Right cardiac atrium (tissue), 5 donors: ENCODE measurements around the gene TASOR2. TPM values are rescaled to one million over a fixed set of nuclear protein-coding genes. Genes with fewer than 3 reads are reported as not detected.
A peak's percentile ranks its signal among the peaks of the same experiment; 100 is the strongest.

Experiments used
- ATAC-seq, 2 donors: fragments of 200-7000 bp; cut with Tn5 transposase; one replicate each; pipeline versions ENCODE4 v1.8.0 to v1.9.1; 2020; ENCODE audit warnings: moderate library complexity in 2 of 2, mild to moderate bottlenecking in 1 of 2
- DNase-seq, 3 donors: peaks; one replicate each; pipeline ENCODE4 v3.0.0-alpha.2; 2020
- H3K27ac ChIP-seq: one replicate; pipeline ENCODE4 v1.5.1; 2013; ENCODE audit warnings: mild to moderate bottlenecking, low read length, control low read depth, moderate library complexity
- H3K27me3 ChIP-seq: one replicate; pipeline ENCODE4 v1.6.1; 2013; ENCODE audit not compliant: control insufficient read depth, insufficient read depth
- H3K4me1 ChIP-seq: one replicate; pipeline ENCODE4 v1.6.1; 2013; ENCODE audit warnings: low read length; ENCODE audit not compliant: control insufficient read depth, insufficient read depth
- H3K4me3 ChIP-seq: one replicate; pipeline ENCODE4 v1.5.1; 2013; ENCODE audit warnings: low read length, control low read depth
- H3K9me3 ChIP-seq: one replicate; pipeline ENCODE4 v1.6.1; 2013; ENCODE audit warnings: low read length; ENCODE audit not compliant: control insufficient read depth
- WGBS: extraction: QIAGEN DNeasy Blood & Tissue Kit; methylation state at CpG from one replicate; pipeline ENCODE4 v1.1.7; 2013; 5-methylcytosine and 5-hydroxymethylcytosine counted together
- intact Hi-C, 4 donors: fragments of 100-400 bp; cut with DNase I; formaldehyde crosslinking; loops; one replicate each; pipeline versions ENCODE4 v1.11.0 to v1.14.0; 2022 to 2023
- long read RNA-seq, 4 donors: library from polyadenylated mRNA; unstranded; transcript quantifications; one replicate each; pipeline ENCODE4 v2.0.0, GENCODE V29; 2020 to 2021
- polyA plus RNA-seq: library from polyadenylated mRNA; stranded (reverse); fragments of 200-250 nt; gene quantifications from one replicate; pipeline ENCODE4 v1.2.3, GENCODE V29; 2013
- total RNA-seq, 4 donors: library from RNA; stranded (reverse); fragmentation: NEBNext Ultra II Directional; extraction: Animal tissue kit (Norgen Biotek cat#: 25700); gene quantifications; one replicate each; pipeline ENCODE4 v1.2.1, GENCODE V29; 2021
- donor health status: healthy with polysubstance abuse.
- donor health status: DM: no; HTN: yes; CAD: no.
- donor health status: DM: no; HTN: no; CAD: no.
- donor health status: DM: no; HTN: yes; CAD: no; lungs with severe emphysema.
- donor health status: DM: yes; HTN: yes; CAD: no.

Gene TASOR2, protein sequence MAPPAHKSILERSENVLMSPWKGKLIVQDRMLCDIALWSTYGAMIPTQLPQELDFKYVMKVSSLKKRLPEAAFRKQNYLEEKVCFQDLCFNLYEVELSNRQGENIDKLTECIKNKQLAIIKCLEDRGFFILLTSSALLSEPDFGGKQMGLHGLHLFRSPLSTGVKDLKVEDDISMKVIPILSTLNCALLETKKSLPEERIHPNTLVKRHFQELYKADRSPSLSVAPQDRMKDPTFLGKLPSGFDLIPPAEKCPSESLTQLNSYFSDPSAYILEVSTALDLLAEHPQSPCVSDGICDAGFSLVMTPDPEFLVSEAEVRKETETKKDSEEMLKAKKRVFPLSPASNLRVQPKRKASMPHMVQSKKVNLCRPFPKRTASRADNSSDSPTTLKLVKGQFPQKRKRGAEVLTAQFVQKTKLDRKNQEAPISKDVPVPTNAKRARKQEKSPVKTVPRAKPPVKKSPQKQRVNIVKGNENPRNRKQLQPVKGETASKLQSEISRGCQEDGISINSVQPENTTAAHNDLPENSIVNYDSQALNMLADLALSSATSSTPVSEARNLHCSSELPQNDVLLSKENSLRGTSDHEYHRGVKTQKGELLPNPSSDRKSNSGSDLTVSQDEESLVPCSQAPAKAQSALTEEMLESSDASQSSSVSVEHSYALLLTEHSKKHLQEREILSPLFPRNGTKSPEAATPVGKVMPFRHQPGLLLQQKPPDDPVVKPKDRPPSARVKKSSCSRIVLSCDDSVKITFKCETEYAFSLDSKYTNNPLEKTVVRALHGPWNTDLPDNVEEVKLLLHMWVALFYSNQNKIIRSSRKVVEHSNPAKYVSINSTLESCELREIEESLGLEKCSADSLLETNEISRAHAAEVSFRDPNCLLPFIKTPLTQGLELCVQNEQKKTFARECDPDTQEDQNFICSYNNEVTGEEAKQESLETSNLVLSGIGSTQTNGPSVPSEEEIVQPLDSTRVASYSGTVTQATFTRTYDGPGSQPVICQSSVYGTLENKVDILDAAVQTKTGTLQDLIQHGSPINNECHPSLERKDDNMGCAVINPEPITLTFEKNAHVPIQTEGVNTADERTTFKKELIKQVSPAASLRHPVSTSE (N-terminal part only)
- total RNA-seq (10 to 100 TPM; 41.1 to 51.7 (median 49.3) TPM), polyA plus RNA-seq (9.7 TPM)
- long read RNA-seq, donor 1, partial matches to known transcripts, result 13 of 27 reads
- long read RNA-seq, donor 1, other reads (novel, unspliced or antisense), result 14 of 27 reads
- long read RNA-seq, donor 2, partial matches to known transcripts, result 1 of 2 reads
- long read RNA-seq, donor 2, other reads (novel, unspliced or antisense), result 1 of 2 reads
- long read RNA-seq, donor 3, partial matches to known transcripts, result 18 of 22 reads
- long read RNA-seq, donor 3, other reads (novel, unspliced or antisense), result 4 of 22 reads
- long read RNA-seq, donor 4, partial matches to known transcripts, result 2 of 3 reads
- long read RNA-seq, donor 4, other reads (novel, unspliced or antisense), result 1 of 3 reads

DNA sequence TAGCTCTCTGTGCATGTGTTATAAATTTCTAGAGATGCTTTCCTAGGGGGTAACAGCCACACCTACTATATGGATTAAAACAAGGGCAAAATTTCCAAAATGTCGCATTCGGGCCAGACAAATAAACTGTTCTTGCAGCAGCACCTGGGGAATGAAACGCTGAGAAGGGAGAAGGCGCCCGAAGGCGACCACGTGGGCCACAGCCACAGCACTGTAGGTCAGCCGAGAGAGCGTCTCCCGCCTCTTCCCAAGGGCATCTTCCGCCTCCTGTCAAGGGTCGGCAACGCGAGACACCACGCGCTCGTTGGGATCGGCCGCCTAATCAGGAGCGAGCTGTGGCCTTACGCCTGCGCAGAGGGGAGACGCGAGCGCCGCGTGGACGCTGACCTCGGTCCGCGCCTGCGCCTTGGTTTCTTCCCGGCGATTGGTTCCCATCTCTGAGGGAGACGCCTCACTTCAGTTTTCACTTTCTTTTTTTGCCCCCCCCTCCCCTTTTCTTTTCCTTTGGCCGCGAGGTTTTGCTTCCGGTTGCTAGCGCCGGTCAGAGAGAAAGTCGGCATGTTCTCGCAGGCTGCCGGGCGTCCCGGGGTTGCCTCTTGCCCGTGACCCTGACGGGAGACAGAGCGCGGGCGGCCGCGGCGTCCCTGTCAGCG lies at the start of gene TASOR2:
TSS of gene TASOR2 (plus strand) at position 521 of the 653 bp plus-strand sequence. CDS start 35,805 bp downstream, outside the sequence.
- peak within 1 kb of the TSS; percentile 79 for H3K27ac ChIP-seq
- 1% methylated on average over 54 of the region's 54 CpGs for WGBS
- ATAC-seq (peak; percentile 98), DNase-seq (peak; percentile 99 to 100 (median 99))
- H3K27me3 ChIP-seq, result no peaks in the 10 kb centered on the region
- intact Hi-C loops, result loop anchor here in 2 of 4 donors (10.0 kb wide), 1 partner anchor 190 kb away; no protein-coding TSS in a partner anchor
- H3K9me3 ChIP-seq, result no peaks in the 10 kb centered on the region
- H3K4me3 ChIP-seq, result peak within 1 kb of the TSS; percentile 80
- H3K4me1 ChIP-seq, result no peaks in the 10 kb centered on the region

DNA sequence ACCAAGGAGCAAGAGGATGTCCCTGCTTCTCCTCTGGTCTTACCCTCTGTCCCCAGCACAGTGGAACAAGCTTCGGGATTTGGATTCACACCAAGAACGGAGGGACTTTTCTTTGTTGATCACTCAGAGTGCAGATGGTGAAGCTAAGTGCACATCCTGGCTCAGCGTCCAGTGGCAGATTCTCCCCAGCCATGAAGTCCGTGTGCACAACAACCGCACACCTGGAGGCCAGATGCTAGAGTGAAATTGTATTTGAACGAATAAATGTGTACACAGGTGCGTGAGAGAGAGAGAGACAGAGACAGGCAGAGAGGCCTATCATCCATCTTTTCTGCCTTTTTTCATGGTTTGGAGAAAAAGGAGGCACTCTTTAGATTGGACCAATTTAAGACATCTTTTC lies 49.7 kb upstream of the TASOR2 start:
- peak in 1 of 3 donors; percentile 6 for DNase-seq
- WGBS, result 83% methylated on average over 7 of the region's 7 CpGs
- H3K27me3 ChIP-seq, result no peaks in the 10 kb centered on the region
- H3K9me3 ChIP-seq, result no peaks in the 10 kb centered on the region
- intact Hi-C loops, result no loop called here
- no peak overlapping the region for H3K27ac ChIP-seq
- H3K4me3 ChIP-seq, result no peak overlapping the region
- no peak for ATAC-seq
- no peaks in the 10 kb centered on the region for H3K4me1 ChIP-seq

DNA sequence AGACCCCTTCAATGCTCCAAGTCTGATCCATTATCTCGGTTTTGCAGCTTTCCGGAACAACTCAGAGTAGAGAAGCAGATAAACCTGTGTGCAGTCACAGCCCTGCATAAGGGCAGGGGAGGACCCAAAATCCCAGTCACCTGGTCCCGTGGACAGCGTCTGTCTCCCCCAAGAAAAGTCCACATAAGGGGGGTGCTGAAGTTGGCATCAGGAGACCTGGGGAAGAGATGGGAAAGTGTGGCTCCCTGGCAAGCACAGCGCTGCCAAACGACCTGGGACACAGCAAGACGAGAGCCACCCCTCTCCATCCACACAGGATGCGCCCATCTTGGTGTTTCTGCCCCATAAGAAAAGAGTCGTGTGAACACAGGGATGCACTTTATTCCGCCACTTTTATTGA lies 46.1 kb upstream of the TASOR2 start:
- peaks cover 2% of the 10 kb centered on the region for H3K4me1 ChIP-seq
- peak in 1 of 3 donors; percentile 9 for DNase-seq
- no peaks in the 10 kb centered on the region for H3K27me3 ChIP-seq
- no peaks in the 10 kb centered on the region for H3K9me3 ChIP-seq
- intact Hi-C loops, result no loop called here
- H3K27ac ChIP-seq, result no peak overlapping the region
- H3K4me3 ChIP-seq, result no peak overlapping the region
- no peak for ATAC-seq
- 96% methylated on average over 10 of the region's 10 CpGs for WGBS

DNA sequence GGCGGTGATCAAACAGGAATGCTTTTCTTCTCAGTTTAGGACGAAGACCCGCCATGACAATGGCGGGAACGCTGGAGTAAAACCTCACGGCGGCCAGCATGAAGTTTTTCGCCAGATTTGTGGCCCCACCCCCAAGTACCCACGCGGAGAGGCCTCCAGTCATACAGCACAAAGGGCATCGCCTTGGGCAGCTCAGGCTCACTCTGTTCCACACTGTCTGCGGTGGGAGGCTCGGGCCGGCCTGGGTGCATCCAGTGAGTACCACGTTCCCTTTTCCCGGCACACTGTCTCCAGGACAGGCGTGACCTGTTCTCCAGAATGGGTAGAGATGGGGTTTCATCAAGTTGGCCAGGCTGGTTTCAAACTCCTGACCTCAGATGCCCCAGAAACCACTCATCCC lies 45.6 kb upstream of the TASOR2 start:
- H3K4me1 ChIP-seq, result peaks cover 4% of the 10 kb centered on the region
- ATAC-seq (no peak), DNase-seq (no peak)
- intact Hi-C loops, result no loop called here
- H3K9me3 ChIP-seq, result no peaks in the 10 kb centered on the region
- H3K27ac ChIP-seq, result no peak overlapping the region
- no peaks in the 10 kb centered on the region for H3K27me3 ChIP-seq
- WGBS, result 98% methylated on average over 17 of the region's 17 CpGs
- H3K4me3 ChIP-seq, result no peak overlapping the region

DNA sequence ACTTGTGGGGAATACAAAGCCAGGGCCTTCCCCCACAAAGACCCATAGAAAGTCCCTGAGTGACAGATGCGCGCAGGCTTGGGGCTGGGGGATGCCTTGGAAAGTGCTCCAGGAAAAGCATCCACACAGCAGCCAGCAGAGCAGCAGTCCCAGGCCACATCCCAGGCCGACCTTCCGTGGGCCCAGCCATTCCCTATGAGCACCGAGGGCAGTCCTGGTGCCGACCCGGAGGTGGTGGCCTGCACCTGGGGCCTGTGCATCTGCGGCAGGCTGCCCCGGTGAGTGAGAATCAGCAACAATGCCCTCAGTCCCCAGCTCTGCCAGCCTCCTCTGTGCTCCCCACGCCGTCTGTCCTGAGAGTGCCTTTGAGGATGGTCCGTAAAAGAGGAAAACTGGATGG lies 44.6 kb upstream of the TASOR2 start:
- Histone ChIP-seq H3K27me3 (no peaks in the 10 kb centered on the region), H3K9me3 (no peaks in the 10 kb centered on the region), H3K4me3 (no peak overlapping the region), H3K4me1 (peaks cover 4% of the 10 kb centered on the region), H3K27ac (no peak overlapping the region)
- no peak for ATAC-seq
- DNase-seq, result no peak
- WGBS, result 87% methylated on average over 12 of the region's 12 CpGs
- intact Hi-C loops, result no loop called here

DNA sequence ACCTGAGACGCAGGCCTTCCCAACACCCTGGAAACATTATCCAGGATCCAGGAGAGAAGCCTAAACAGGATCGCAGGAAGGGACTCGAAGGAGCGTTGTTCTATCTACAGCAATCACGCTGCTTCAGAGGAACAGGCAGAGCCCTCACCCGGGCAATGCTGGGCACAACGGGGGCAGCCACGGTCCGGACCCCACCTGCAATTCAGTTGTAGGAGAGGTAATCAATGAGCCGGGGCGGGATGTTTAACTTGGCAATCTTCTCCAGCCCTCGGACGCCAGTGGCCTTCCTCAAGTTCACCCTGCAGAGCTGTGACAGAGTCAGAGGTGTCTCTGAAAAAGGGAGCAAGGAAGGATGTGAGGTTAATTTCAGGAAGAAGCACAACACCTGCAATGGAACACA lies 44.1 kb upstream of the TASOR2 start:
- 76% methylated on average over 13 of the region's 13 CpGs for WGBS
- ATAC-seq, result peak in 1 of 2 donors; percentile 8

DNA sequence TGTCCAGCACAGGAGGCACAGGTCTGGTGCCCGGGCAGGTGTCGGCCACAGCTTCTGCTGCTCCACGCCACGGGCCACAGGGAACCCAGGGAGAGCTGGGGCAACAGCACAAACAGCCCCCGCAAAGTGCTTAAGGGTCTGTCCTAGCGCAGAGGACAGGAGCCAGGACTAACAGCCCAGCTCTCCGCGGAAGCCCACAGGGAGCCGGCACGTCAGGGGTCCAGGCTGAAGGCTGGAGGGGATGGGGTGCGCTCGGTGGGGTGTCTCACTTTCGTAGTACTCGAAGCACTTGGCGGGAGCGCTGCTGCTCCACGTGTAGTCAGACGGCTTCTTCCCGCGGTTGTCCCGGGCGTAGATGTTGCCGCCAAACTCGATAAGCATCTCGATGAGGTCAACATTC lies 43.1 kb upstream of the TASOR2 start:
- no peak for ATAC-seq

More for the DNA sequence above, 44.1 kb upstream of the TASOR2 start:
- Histone ChIP-seq H3K9me3 (no peaks in the 10 kb centered on the region), H3K4me1 (peaks cover 4% of the 10 kb centered on the region), H3K27ac (no peak overlapping the region), H3K27me3 (no peaks in the 10 kb centered on the region), H3K4me3 (no peak overlapping the region)
- intact Hi-C loops, result no loop called here
- no peak for DNase-seq

DNA sequence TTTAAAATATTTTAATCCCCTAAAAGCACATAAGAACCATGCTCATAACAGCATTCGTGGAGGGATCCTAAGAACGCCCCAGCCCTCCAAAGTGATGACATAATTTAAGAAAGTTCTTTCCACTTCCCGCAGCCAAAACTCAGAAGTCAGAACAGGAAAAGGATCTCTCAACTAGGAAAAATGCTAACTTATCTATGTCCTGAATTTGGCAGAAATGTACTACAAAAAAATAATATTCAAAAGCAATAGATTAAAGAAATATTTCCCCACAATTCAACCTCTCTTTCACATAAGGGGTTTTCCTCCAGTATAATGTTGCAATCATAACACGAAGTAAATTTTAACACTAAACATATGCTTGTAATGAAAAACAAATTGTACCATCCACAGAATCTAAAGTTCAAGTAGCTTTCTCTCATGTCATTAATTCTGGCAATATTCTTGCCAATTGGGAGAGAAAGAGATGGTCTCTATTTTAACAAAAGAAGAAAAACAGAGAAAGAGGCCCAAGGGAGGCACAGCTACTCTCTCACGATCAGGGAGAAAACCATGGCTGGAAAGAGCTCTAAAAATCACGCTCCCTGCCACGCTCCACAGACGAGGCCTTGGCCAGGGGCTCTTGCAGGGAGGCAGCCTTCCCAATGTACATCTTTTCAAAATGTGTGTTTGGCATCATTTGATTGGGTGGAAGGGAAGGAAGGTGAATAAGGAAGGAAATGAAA lies 41.1 kb upstream of the TASOR2 start:
- Histone ChIP-seq H3K27me3 (no peaks in the 10 kb centered on the region), H3K9me3 (no peaks in the 10 kb centered on the region), H3K4me1 (peaks cover 8% of the 10 kb centered on the region), H3K4me3 (no peak overlapping the region), H3K27ac (peak overlapping the region; percentile 93)
- DNase-seq, result no peak
- peak; percentile 44 to 48 for ATAC-seq
- intact Hi-C loops, result no loop called here
- WGBS, result 44% methylated on average over 8 of the region's 8 CpGs

More for the DNA sequence above, 43.1 kb upstream of the TASOR2 start:
- Histone ChIP-seq H3K4me1 (peaks cover 8% of the 10 kb centered on the region), H3K4me3 (no peak overlapping the region), H3K27me3 (no peaks in the 10 kb centered on the region), H3K9me3 (no peaks in the 10 kb centered on the region), H3K27ac (no peak overlapping the region)
- intact Hi-C loops, result no loop called here
- WGBS, result 94% methylated on average over 25 of the region's 25 CpGs
- DNase-seq, result peak in 1 of 3 donors; percentile 58

DNA sequence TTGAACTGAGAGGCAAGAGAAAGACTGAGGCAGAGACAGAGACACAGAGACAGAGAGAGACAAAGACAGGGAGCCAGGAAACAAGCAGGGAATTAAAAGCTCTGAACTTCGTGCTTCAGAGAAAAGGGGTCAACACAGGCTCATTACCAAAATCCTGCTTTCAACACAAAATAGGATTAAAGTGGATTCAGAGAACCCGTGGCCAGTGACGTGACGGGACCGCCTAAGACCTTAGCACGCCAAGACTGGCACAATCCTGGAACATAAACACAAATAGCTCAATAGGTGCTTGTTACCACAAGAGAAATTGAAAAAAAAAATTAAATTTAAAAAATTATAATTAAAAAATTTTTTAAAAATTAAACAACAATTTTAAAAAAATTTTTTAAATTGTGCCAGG lies 39.7 kb upstream of the TASOR2 start:
- ATAC-seq (no peak), DNase-seq (no peak)
- no peaks in the 10 kb centered on the region for H3K9me3 ChIP-seq
- intact Hi-C loops, result no loop called here
- H3K4me1 ChIP-seq, result peaks cover 8% of the 10 kb centered on the region
- 71% methylated on average over 6 of the region's 6 CpGs for WGBS
- no peak overlapping the region for H3K4me3 ChIP-seq
- no peaks in the 10 kb centered on the region for H3K27me3 ChIP-seq
- peak overlapping the region; percentile 77 for H3K27ac ChIP-seq
